Choroid plexus epithelial cell (primary cell): ENCODE results near the gene TST.

Experiments used
- DNase-seq: peaks from one replicate; pipeline ENCODE4 v3.0.0-alpha.2; 2010; ENCODE audit warnings: low read depth
- H3K4me3 ChIP-seq: 2 replicates; pipeline ENCODE4 v1.5.1; 2011; ENCODE audit warnings: low read depth, mild to moderate bottlenecking, control low read depth, low read length, moderate library complexity
- CTCF ChIP-seq: conservative IDR thresholded peaks from 2 replicates; pipeline ENCODE4 v1.5.1; 2011; ENCODE audit warnings: low read depth, mild to moderate bottlenecking, control low read depth, inconsistent platforms, low read length, moderate library complexity

TST gene

GRCh38 chr22:36971341-36972125 is 47.7 kb downstream of the TST start:
- no peak for TF ChIP-seq CTCF

GRCh38 chr22:36968249-36968964 is 50.8 kb downstream of the TST start:
- DNase-seq, result no peak
- no peak for TF ChIP-seq CTCF
- no peak overlapping the region for H3K4me3 ChIP-seq

More at GRCh38 chr22:36971341-36972125, 47.7 kb downstream of the TST start:
- DNase-seq, result no peak
- H3K4me3 ChIP-seq, result no peak overlapping the region

- TF ChIP-seq CTCF, result no peak
- H3K4me3 ChIP-seq, result no peak overlapping the region
- DNase-seq, result no peak
These were observed 52.3 kb downstream of the TST start for GRCh38 chr22:36966851-36967540.

GRCh38 chr22:36965696-36966095 is 53.6 kb downstream of the TST start:
- TF ChIP-seq CTCF, result no peak
- no peak for DNase-seq
- no peak overlapping the region for H3K4me3 ChIP-seq

GRCh38 chr22:36964106-36964505 is 55.1 kb downstream of the TST start:
- H3K4me3 ChIP-seq, result no peak overlapping the region
- no peak for DNase-seq
- TF ChIP-seq CTCF, result no peak

GRCh38 chr22:36963302-36963701 is 55.9 kb downstream of the TST start:
- DNase-seq, result no peak
- TF ChIP-seq CTCF, result no peak
- no peak overlapping the region for H3K4me3 ChIP-seq
